GM12878 (cell line): Measurements from ENCODE around the gene CYP4F8. TPM values are rescaled to one million over a fixed set of nuclear protein-coding genes. Genes with fewer than 3 reads are reported as not detected.

Experiments used
- ATAC-seq: fragments of 200-7000 bp; cut with Tn5 transposase; 3 replicates; pipeline ENCODE4 v1.9.1; 2020; ENCODE audit warnings: mild to moderate bottlenecking, moderate library complexity
- BruUV-seq: library from RNA; stranded (reverse); fragments of 400-500 nt; replicated peaks from 2 replicates; lab custom pipeline; 2021; lab: Mats Ljungman, UMichigan
- CTCF ChIA-PET: fragments of 300-600 bp; sonication (Branson Sonifier 250); formaldehyde crosslinking; extraction: SDS; loops from one replicate; lab custom pipeline; 2021; ENCODE audit warnings: inconsistent platforms; lab: Yijun Ruan, JAX
- POLR2A ChIA-PET: fragments of 350-600 bp; formaldehyde crosslinking; extraction: SDS; loops from one replicate; lab custom pipeline; 2021; ENCODE audit warnings: inconsistent platforms; lab: Charles Lee
- RAD21 ChIA-PET: fragments of 300-600 bp; sonication (Branson Sonifier 250); formaldehyde crosslinking; loops from one replicate; lab custom pipeline; 2023; ENCODE audit warnings: antibody characterized with exemption; ENCODE audit not compliant: unreplicated experiment; lab: Charles Lee
- SMC1A ChIA-PET: fragments of 300-600 bp; sonication (Branson Sonifier 250); formaldehyde crosslinking; loops from one replicate; lab custom pipeline; 2023; ENCODE audit not compliant: unreplicated experiment, uncharacterized antibody; lab: Charles Lee
- DNase-seq: peaks from one replicate; pipeline ENCODE4 v3.0.0-alpha.2; 2011; ENCODE audit warnings: low read depth, low spot score
- FAIRE-seq: peaks from 3 replicates; lab custom pipeline; 2011; peaks lifted over from hg19 to GRCh38; lab: Jason Lieb, UNC
- H2AFZ ChIP-seq: 2 replicates; pipeline ENCODE4 v1.6.0; 2011; ENCODE audit warnings: low read depth, low read length, control low read depth; ENCODE audit not compliant: control insufficient read depth
- H3K27ac ChIP-seq: 2 replicates; pipeline ENCODE4 v1.5.1; 2011; ENCODE audit warnings: control low read depth; ENCODE audit not compliant: control insufficient read depth, insufficient read depth
- H3K27me3 ChIP-seq, 2 experiments: replicated peaks in 1 of 2; 2 replicates each; pipeline versions ENCODE4 v1.6.0 to v1.6.1; 2011; ENCODE audit warnings: low read length in 1 of 2; ENCODE audit not compliant: control insufficient read depth in 2 of 2, insufficient read depth in 2 of 2
- H3K36me3 ChIP-seq, 2 experiments: 2 replicates each; pipeline ENCODE4 v1.5.1; 2011; ENCODE audit warnings: low read length in 1 of 2; ENCODE audit not compliant: control insufficient read depth in 2 of 2, insufficient read depth in 2 of 2
- H3K4me1 ChIP-seq: 2 replicates; pipeline ENCODE4 v1.6.1; 2011; ENCODE audit warnings: mild to moderate bottlenecking, low read length, moderate library complexity, mixed read lengths; ENCODE audit not compliant: control insufficient read depth, insufficient read depth
- H3K4me2 ChIP-seq: 2 replicates; pipeline ENCODE4 v1.6.0; 2011; ENCODE audit warnings: control low read depth; ENCODE audit not compliant: control insufficient read depth, insufficient read depth
- H3K4me3 ChIP-seq: fragments of 200-600 bp; sonication (generic); 2 replicates; pipeline ENCODE4 v1.5.1; 2016
- H3K79me2 ChIP-seq: 2 replicates; pipeline ENCODE4 v1.6.0; 2011; ENCODE audit warnings: low read length; ENCODE audit not compliant: control insufficient read depth, insufficient read depth
- H3K9ac ChIP-seq: 2 replicates; pipeline ENCODE4 v1.8.0; 2011; ENCODE audit warnings: low read length, control low read depth, mixed read lengths; ENCODE audit not compliant: control insufficient read depth, insufficient read depth
- H3K9me3 ChIP-seq: replicated peaks from 3 replicates; pipeline ENCODE4 v1.5.1; 2011; ENCODE audit warnings: mild to moderate bottlenecking, low read length; ENCODE audit not compliant: control insufficient read depth, insufficient read depth
- H4K20me1 ChIP-seq: 2 replicates; pipeline ENCODE4 v1.6.0; 2011; ENCODE audit not compliant: control insufficient read depth, insufficient read depth
- CHD2 ChIP-seq: IDR thresholded peaks from 2 replicates; pipeline ENCODE4 v1.6.1; 2011; ENCODE audit warnings: low read depth, low read length, improper control_type of control experiment, borderline replicate concordance
- CHD4 ChIP-seq: fragments of 200-600 bp; sonication (generic); IDR thresholded peaks from 2 replicates; pipeline ENCODE4 v1.6.1; 2016; ENCODE audit warnings: mild to moderate bottlenecking
- ESRRA ChIP-seq: IDR thresholded peaks from 2 replicates; pipeline ENCODE4 v1.6.1; 2012; ENCODE audit warnings: mild to moderate bottlenecking, low read length, improper control_type of control experiment
- JUNB ChIP-seq: IDR thresholded peaks from 2 replicates; pipeline ENCODE4 v1.6.1; 2016; ENCODE audit warnings: antibody characterized with exemption, mild to moderate bottlenecking
- MTA2 ChIP-seq: fragments of 450-650 bp; IDR thresholded peaks from 2 replicates; pipeline ENCODE4 v1.6.1; 2016; ENCODE audit warnings: low read depth, mild to moderate bottlenecking, moderate library complexity
- NFYB ChIP-seq: IDR thresholded peaks from 2 replicates; pipeline ENCODE4 v1.6.1; 2011; ENCODE audit warnings: low read depth, mild to moderate bottlenecking, low read length, improper control_type of control experiment, moderate library complexity; ENCODE audit not compliant: insufficient read depth
- RFX5 ChIP-seq: IDR thresholded peaks from 2 replicates; pipeline ENCODE4 v1.6.1; 2011; ENCODE audit warnings: low read depth, low read length, improper control_type of control experiment
- SIN3A ChIP-seq: IDR thresholded peaks from 2 replicates; pipeline ENCODE4 v1.6.1; 2012; ENCODE audit warnings: low read depth, low read length, improper control_type of control experiment
- SMC3 ChIP-seq: IDR thresholded peaks from 2 replicates; pipeline ENCODE4 v1.6.1; 2011; ENCODE audit warnings: low read length, improper control_type of control experiment, borderline replicate concordance
- ZNF274 ChIP-seq: IDR thresholded peaks from one replicate; pipeline ENCODE4 v1.8.0; 2011; ENCODE audit not compliant: insufficient read length, insufficient read depth
- ZNF384 ChIP-seq: IDR thresholded peaks from 2 replicates; pipeline ENCODE4 v1.6.1; 2012; ENCODE audit warnings: low read depth, mild to moderate bottlenecking, low read length, improper control_type of control experiment, borderline replicate concordance
- ZNF622 ChIP-seq: fragments of 450-650 bp; IDR thresholded peaks from 2 replicates; pipeline ENCODE4 v1.6.1; 2017; ENCODE audit warnings: mild to moderate bottlenecking, inconsistent platforms
- in situ Hi-C: fragments of 300-500 bp; cut with MboI; formaldehyde crosslinking; loops from 9 replicates; pipeline ENCODE4 v1.14.3; 2018; ENCODE audit warnings: mixed read lengths
- intact Hi-C: fragments of 100-400 bp; cut with micrococcal nuclease; formaldehyde crosslinking; loops from one replicate; pipeline ENCODE4 v1.14.2; 2022; ENCODE audit not compliant: unreplicated experiment
- polyA plus RNA-seq, 11 experiments: library from polyadenylated mRNA; depleted of rRNA in 4 of 11; unstranded in 6 of 11; stranded (reverse) in 5 of 11; fragments of >200 nt; fragmentation: Nextera tagmentation in 4 of 11; fragmentation: Illumina TruSeq in 1 of 11; extraction: Ambion mirVana in 4 of 11; extraction: Trizol in 1 of 11; gene quantifications; 1 replicate in 1 of 11; 2 replicates in 10 of 11; pipeline versions ENCODE4 v1.2.1 to v1.2.3, GENCODE V29; 2011 to 2016; ENCODE audit warnings: inconsistent platforms in 2 of 11, missing spikeins in 2 of 11, low read depth in 1 of 11
- total RNA-seq, 4 experiments: library from RNA; depleted of rRNA in 3 of 4; stranded (reverse); fragments of >200 nt in 3 of 4; fragmentation: Illumina TruSeq in 1 of 4; extraction: Trizol in 1 of 4; gene quantifications; 2 replicates each; pipeline versions ENCODE4 v1.2.1 to v1.2.3, GENCODE V29; 2013 to 2021
- TF ChIP-seq, protein P1 (sequence below): IDR thresholded peaks from 2 replicates; pipeline ENCODE4 v1.6.1; 2012; ENCODE audit warnings: low read depth, low read length, improper control_type of control experiment
- TF ChIP-seq, protein P2 (sequence below): fragments of 450-650 bp; formaldehyde crosslinking; IDR thresholded peaks from 2 replicates; pipeline ENCODE4 v1.4.0; 2022; ENCODE audit warnings: mild to moderate bottlenecking, moderate library complexity
- TF ChIP-seq, protein P3 (sequence below): fragments of 450-650 bp; formaldehyde crosslinking; IDR thresholded peaks from 2 replicates; pipeline ENCODE4 v1.5.0; 2022; ENCODE audit warnings: mild to moderate bottlenecking, missing genetic modification characterization

Gene CYP4F8
- total and polyA plus RNA-seq, 10 of the 15 experiments (the other 5 are each of a cell fraction or from before 2014, with no cell fraction given) = not detected

DNA sequence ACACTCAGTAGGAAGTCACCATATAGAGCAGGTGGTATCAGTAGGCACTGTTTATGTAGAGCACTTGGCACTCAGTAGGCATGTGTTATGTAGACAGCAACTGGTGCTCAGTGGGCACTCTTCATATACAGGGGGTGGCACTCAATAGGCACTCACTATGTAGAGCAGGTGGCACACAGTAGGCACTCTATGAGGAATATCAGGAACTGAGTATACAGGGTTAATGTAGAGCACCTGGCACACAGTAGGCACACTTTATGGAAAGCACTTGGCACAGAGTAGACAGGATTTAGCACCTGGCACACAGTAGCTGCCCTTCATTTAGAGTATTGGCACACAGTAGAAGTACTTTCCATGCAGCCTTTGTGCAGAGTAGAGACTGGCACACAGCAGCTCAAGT is 24.6 kb downstream of the CYP4F8 start:
- SMC1A ChIA-PET = no interaction called here
- H3K79me2 ChIP-seq = no peaks in the 10 kb centered on the region
- in situ Hi-C loops = loop anchor here (25.0 kb wide), 1 partner anchor 748 kb away; no protein-coding TSS in a partner anchor

More for the DNA sequence above, 24.6 kb downstream of the CYP4F8 start:
- no peaks in the 10 kb centered on the region for H3K36me3 ChIP-seq
- H3K27ac ChIP-seq = no peak overlapping the region
- no peaks in the 10 kb centered on the region for H4K20me1 ChIP-seq
- BruUV-seq = no TSS peak
- ChIA-PET POLR2A (no interaction called here), RAD21 (no interaction called here), CTCF (no interaction called here)
- no peak overlapping the region for H3K9ac ChIP-seq
- no peak overlapping the region for H2AFZ ChIP-seq
- DNase-seq (no peak), FAIRE-seq (no peak), ATAC-seq (no peak)
- H3K4me3 ChIP-seq = no peak overlapping the region
- TF ChIP-seq RFX5 (no peak), JUNB (no peak), ZNF274 (no peak), ESRRA (no peak), CHD4 (no peak), NFYB (no peak), ZNF622 (no peak), SIN3A (no peak), ZNF384 (no peak), SMC3 (no peak), CHD2 (no peak), MTA2 (no peak)
- TF ChIP-seq, protein P1, sequence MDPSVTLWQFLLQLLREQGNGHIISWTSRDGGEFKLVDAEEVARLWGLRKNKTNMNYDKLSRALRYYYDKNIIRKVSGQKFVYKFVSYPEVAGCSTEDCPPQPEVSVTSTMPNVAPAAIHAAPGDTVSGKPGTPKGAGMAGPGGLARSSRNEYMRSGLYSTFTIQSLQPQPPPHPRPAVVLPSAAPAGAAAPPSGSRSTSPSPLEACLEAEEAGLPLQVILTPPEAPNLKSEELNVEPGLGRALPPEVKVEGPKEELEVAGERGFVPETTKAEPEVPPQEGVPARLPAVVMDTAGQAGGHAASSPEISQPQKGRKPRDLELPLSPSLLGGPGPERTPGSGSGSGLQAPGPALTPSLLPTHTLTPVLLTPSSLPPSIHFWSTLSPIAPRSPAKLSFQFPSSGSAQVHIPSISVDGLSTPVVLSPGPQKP = no peak
- TF ChIP-seq, protein P2, sequence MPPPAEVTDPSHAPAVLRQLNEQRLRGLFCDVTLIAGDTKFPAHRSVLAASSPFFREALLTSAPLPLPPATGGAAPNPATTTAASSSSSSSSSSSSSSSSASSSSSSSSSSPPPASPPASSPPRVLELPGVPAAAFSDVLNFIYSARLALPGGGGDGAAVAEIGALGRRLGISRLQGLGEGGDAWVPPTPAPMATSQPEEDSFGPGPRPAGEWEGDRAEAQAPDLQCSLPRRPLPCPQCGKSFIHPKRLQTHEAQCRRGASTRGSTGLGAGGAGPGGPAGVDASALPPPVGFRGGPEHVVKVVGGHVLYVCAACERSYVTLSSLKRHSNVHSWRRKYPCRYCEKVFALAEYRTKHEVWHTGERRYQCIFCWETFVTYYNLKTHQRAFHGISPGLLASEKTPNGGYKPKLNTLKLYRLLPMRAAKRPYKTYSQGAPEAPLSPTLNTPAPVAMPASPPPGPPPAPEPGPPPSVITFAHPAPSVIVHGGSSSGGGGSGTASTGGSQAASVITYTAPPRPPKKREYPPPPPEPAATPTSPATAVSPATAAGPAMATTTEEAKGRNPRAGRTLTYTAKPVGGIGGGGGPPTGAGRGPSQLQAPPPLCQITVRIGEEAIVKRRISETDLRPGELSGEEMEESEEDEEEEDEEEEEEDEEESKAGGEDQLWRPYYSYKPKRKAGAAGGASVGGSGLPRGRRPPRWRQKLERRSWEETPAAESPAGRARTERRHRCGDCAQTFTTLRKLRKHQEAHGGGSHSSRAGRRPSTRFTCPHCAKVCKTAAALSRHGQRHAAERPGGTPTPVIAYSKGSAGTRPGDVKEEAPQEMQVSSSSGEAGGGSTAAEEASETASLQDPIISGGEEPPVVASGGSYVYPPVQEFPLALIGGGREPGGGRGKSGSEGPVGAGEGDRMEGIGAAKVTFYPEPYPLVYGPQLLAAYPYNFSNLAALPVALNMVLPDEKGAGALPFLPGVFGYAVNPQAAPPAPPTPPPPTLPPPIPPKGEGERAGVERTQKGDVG (CRISPR knock-in tag) = no peak
- TF ChIP-seq, protein P3, sequence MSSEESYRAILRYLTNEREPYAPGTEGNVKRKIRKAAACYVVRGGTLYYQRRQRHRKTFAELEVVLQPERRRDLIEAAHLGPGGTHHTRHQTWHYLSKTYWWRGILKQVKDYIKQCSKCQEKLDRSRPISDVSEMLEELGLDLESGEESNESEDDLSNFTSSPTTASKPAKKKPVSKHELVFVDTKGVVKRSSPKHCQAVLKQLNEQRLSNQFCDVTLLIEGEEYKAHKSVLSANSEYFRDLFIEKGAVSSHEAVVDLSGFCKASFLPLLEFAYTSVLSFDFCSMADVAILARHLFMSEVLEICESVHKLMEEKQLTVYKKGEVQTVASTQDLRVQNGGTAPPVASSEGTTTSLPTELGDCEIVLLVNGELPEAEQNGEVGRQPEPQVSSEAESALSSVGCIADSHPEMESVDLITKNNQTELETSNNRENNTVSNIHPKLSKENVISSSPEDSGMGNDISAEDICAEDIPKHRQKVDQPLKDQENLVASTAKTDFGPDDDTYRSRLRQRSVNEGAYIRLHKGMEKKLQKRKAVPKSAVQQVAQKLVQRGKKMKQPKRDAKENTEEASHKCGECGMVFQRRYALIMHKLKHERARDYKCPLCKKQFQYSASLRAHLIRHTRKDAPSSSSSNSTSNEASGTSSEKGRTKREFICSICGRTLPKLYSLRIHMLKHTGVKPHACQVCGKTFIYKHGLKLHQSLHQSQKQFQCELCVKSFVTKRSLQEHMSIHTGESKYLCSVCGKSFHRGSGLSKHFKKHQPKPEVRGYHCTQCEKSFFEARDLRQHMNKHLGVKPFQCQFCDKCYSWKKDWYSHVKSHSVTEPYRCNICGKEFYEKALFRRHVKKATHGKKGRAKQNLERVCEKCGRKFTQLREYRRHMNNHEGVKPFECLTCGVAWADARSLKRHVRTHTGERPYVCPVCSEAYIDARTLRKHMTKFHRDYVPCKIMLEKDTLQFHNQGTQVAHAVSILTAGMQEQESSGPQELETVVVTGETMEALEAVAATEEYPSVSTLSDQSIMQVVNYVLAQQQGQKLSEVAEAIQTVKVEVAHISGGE (CRISPR knock-in tag) = no peak
- H3K4me2 ChIP-seq = no peak overlapping the region
- intact Hi-C loops = no loop called here
- no peaks in the 10 kb centered on the region for H3K4me1 ChIP-seq
- peaks cover 0 to 1% of the 10 kb centered on the region in 2 experiments; a peak in 2 of 4 replicates for H3K27me3 ChIP-seq
- H3K9me3 ChIP-seq = no peaks in the 10 kb centered on the region; the same call in 2 of the 3 replicates
